GM12892 (cell line): ENCODE data around the gene CDCA4.

Experiments
- POLR2A ChIP-seq: IDR thresholded peaks from 2 replicates; pipeline ENCODE4 v1.6.1; 2011; ENCODE audit warnings: low read depth, low read length, control low read depth
- POLR2AphosphoS5 ChIP-seq: IDR thresholded peaks from 2 replicates; pipeline ENCODE4 v1.6.1; 2011; ENCODE audit warnings: low read depth, low read length, control low read depth
- TAF1 ChIP-seq: IDR thresholded peaks from 2 replicates; pipeline ENCODE4 v1.6.1; 2011; ENCODE audit warnings: low read depth, mild to moderate bottlenecking, control low read depth, low read length, borderline replicate concordance

- no peak for TF ChIP-seq POLR2A
- no peak for TF ChIP-seq POLR2AphosphoS5
- no peak for TF ChIP-seq TAF1
Measured at GRCh38 chr14:104966981-104967385, 53.9 kb downstream of the CDCA4 start.
